H1 (cell line): Measurements from ENCODE around the gene MKLN1. TPM values are rescaled to one million over a fixed set of nuclear protein-coding genes. Genes with fewer than 3 reads are reported as not detected.
"Not testable (repeated sequence)": the region's sequence is repeated elsewhere in the genome, so short reads cannot be mapped to it uniquely, and the experiment has no call there.

ENCODE experiments used
- CTCF ChIA-PET: fragments of 300-600 bp; sonication (Branson Sonifier 250); formaldehyde crosslinking; loops from one replicate; lab custom pipeline; 2021; ENCODE audit not compliant: partially characterized antibody; lab: Charles Lee
- POLR2A ChIA-PET: fragments of 300-600 bp; sonication (Branson Sonifier 250); formaldehyde crosslinking; loops from one replicate; lab custom pipeline; 2021; ENCODE audit warnings: inconsistent platforms; ENCODE audit not compliant: partially characterized antibody; lab: Charles Lee
- DNase-seq, 2 experiments: peaks; one replicate each; pipeline versions ENCODE4 v3.0.0 to v3.0.0-alpha.2; 2010 to 2022; ENCODE audit warnings: low spot score in 2 of 2, low read depth in 1 of 2, mixed read lengths in 1 of 2
- FAIRE-seq: peaks from 2 replicates; lab custom pipeline; 2011; peaks lifted over from hg19 to GRCh38; lab: Jason Lieb, UNC
- H2AFZ ChIP-seq: 2 replicates; pipeline ENCODE4 v1.8.1; 2012; ENCODE audit warnings: low read length, inconsistent platforms
- H2AK5ac ChIP-seq: 2 replicates; pipeline ENCODE4 v1.6.1; 2013; ENCODE audit warnings: low read depth, low read length
- H2BK120ac ChIP-seq: replicated peaks from 2 replicates; pipeline ENCODE3; 2013; ENCODE audit warnings: low read depth, low read length, inconsistent platforms
- H2BK12ac ChIP-seq: 2 replicates; pipeline ENCODE4 v1.6.1; 2013; ENCODE audit warnings: low read depth, low read length
- H2BK15ac ChIP-seq: 2 replicates; pipeline ENCODE4 v1.6.1; 2013; ENCODE audit warnings: low read length
- H2BK20ac ChIP-seq: 2 replicates; pipeline ENCODE4 v1.6.1; 2013; ENCODE audit warnings: low read length
- H2BK5ac ChIP-seq: 2 replicates; pipeline ENCODE4 v1.6.1; 2013; ENCODE audit warnings: low read depth, low read length
- H3K14ac ChIP-seq: 2 replicates; pipeline ENCODE4 v1.6.1; 2013; ENCODE audit warnings: inconsistent platforms; ENCODE audit not compliant: insufficient read length
- H3K18ac ChIP-seq: 2 replicates; pipeline ENCODE4 v1.6.1; 2013; ENCODE audit warnings: low read length; ENCODE audit errors: extremely low read depth
- H3K23ac ChIP-seq: 2 replicates; pipeline ENCODE4 v1.6.1; 2013; ENCODE audit warnings: inconsistent platforms; ENCODE audit not compliant: insufficient read length
- H3K23me2 ChIP-seq: 2 replicates; pipeline ENCODE4 v1.6.1; 2013; ENCODE audit warnings: low read depth, low read length
- H3K27ac ChIP-seq: 2 replicates; pipeline ENCODE4 v1.6.1; 2011; ENCODE audit warnings: low read depth, low read length, inconsistent platforms
- H3K27me3 ChIP-seq, 4 experiments: replicated peaks in 1 of 4; 1 replicate in 1 of 4; 2 replicates in 3 of 4; pipeline versions ENCODE4 v1.6.1 to v1.8.1; 2011 to 2013; ENCODE audit warnings: low read length in 3 of 4, mild to moderate bottlenecking in 3 of 4, inconsistent platforms in 2 of 4, mixed read lengths in 2 of 4, moderate library complexity in 1 of 4; ENCODE audit not compliant: control insufficient read depth in 3 of 4, insufficient read depth in 3 of 4; ENCODE audit errors: extremely low read depth in 1 of 4
- H3K36me3 ChIP-seq, 4 experiments: 2 replicates each; pipeline versions ENCODE4 v1.6.1 to v1.8.1; 2011 to 2013; ENCODE audit warnings: mild to moderate bottlenecking in 4 of 4, low read length in 3 of 4, moderate library complexity in 2 of 4, control low read depth in 1 of 4, inconsistent platforms in 1 of 4; ENCODE audit not compliant: insufficient read depth in 4 of 4, control insufficient read depth in 2 of 4
- H3K4ac ChIP-seq: replicated peaks from 2 replicates; pipeline ENCODE3; 2013; ENCODE audit warnings: low read length, low read depth, mixed read lengths, inconsistent platforms; ENCODE audit not compliant: insufficient read length
- H3K4me1 ChIP-seq, 4 experiments: replicated peaks in 1 of 4; 1 replicate in 1 of 4; 2 replicates in 3 of 4; pipeline versions ENCODE4 v1.6.1 to v1.8.1; 2011 to 2013; ENCODE audit warnings: low read length in 3 of 4, inconsistent platforms in 2 of 4, mixed read lengths in 1 of 4; ENCODE audit not compliant: insufficient read depth in 4 of 4, control insufficient read depth in 3 of 4
- H3K4me2 ChIP-seq, 2 experiments: 2 replicates each; pipeline versions ENCODE4 v1.6.1 to v1.8.1; 2011 to 2013; ENCODE audit warnings: low read depth in 2 of 2, low read length in 2 of 2, control low read depth in 1 of 2, inconsistent platforms in 1 of 2, mild to moderate bottlenecking in 1 of 2; ENCODE audit not compliant: insufficient read depth in 1 of 2
- H3K4me3 ChIP-seq, 4 experiments: fragments of 200-600, 300-600 bp in 1 of 4; sonication (generic), shearing (Covaris generic), sonication (Bioruptor Twin) in 1 of 4; 2 replicates each; pipeline versions ENCODE4 v1.5.1 to v1.8.1; 2011 to 2016; ENCODE audit warnings: low read length in 4 of 4, low read depth in 3 of 4, control low read depth in 2 of 4, inconsistent platforms in 2 of 4, mild to moderate bottlenecking in 2 of 4, mixed read lengths in 1 of 4, moderate library complexity in 1 of 4; ENCODE audit not compliant: insufficient read depth in 2 of 4; ENCODE audit errors: extremely low read depth in 1 of 4
- H3K56ac ChIP-seq: replicated peaks from 2 replicates; pipeline ENCODE3; 2013; ENCODE audit warnings: low read depth, mild to moderate bottlenecking, mixed read lengths, low read length, inconsistent platforms; ENCODE audit not compliant: insufficient read length
- H3K79me1 ChIP-seq: 2 replicates; pipeline ENCODE4 v1.6.1; 2013; ENCODE audit warnings: low read depth, low read length, control low read depth
- H3K79me2 ChIP-seq, 2 experiments: 2 replicates each; pipeline versions ENCODE4 v1.6.1 to v1.8.1; 2012 to 2013; ENCODE audit warnings: low read length in 2 of 2, mild to moderate bottlenecking in 2 of 2, inconsistent platforms in 1 of 2; ENCODE audit not compliant: insufficient read depth in 2 of 2, control insufficient read depth in 1 of 2
- H3K9ac ChIP-seq, 4 experiments: replicated peaks in 1 of 4; 1 replicate in 1 of 4; 2 replicates in 3 of 4; pipeline versions ENCODE4 v1.6.1 to v1.8.1; 2011 to 2013; ENCODE audit warnings: low read depth in 3 of 4, low read length in 3 of 4, control low read depth in 2 of 4, mild to moderate bottlenecking in 2 of 4, moderate library complexity in 2 of 4, inconsistent platforms in 1 of 4; ENCODE audit errors: extremely low read depth in 1 of 4
- H3K9me3 ChIP-seq, 2 experiments: 2 replicates each; pipeline versions ENCODE4 v1.6.1 to v1.8.1; 2012 to 2013; ENCODE audit warnings: mild to moderate bottlenecking in 2 of 2, moderate library complexity in 2 of 2, control low read depth in 1 of 2, inconsistent platforms in 1 of 2, low read depth in 1 of 2, low read length in 1 of 2, mixed read lengths in 1 of 2; ENCODE audit not compliant: insufficient read depth in 2 of 2
- H4K20me1 ChIP-seq, 2 experiments: replicated peaks in 1 of 2; 2 replicates each; pipeline versions ENCODE3 to v1.8.1; 2011 to 2013; ENCODE audit warnings: inconsistent platforms in 2 of 2, low read length in 2 of 2, mild to moderate bottlenecking in 1 of 2; ENCODE audit not compliant: insufficient read depth in 2 of 2, control insufficient read depth in 1 of 2
- H4K5ac ChIP-seq: 2 replicates; pipeline ENCODE4 v1.6.1; 2013; ENCODE audit warnings: low read length, low read depth, mixed read lengths, inconsistent platforms; ENCODE audit not compliant: insufficient read length
- H4K8ac ChIP-seq: 2 replicates; pipeline ENCODE4 v1.8.0; 2013; ENCODE audit warnings: mild to moderate bottlenecking, moderate library complexity, low read length, inconsistent platforms; ENCODE audit not compliant: insufficient read depth; ENCODE audit errors: extremely low read depth
- H4K91ac ChIP-seq: replicated peaks from 2 replicates; pipeline ENCODE3; 2013; ENCODE audit warnings: low read length, mixed read lengths, inconsistent platforms; ENCODE audit not compliant: insufficient read length
- ATF2 ChIP-seq: IDR thresholded peaks from 2 replicates; pipeline ENCODE4 v1.6.1; 2012; ENCODE audit warnings: low read length, inconsistent platforms
- WGBS, 2 experiments: shearing (Covaris generic) in 1 of 2; methylation state at CpG; one replicate each; pipeline versions ENCODE4 v1.1.6 to v1.1.7; 2013 to 2015; ENCODE audit warnings: low lambda C conversion rate in 2 of 2, mixed read lengths in 2 of 2, inconsistent platforms in 1 of 2, low coverage in 1 of 2, missing lambda C conversion rate in 1 of 2; ENCODE audit not compliant: insufficient replicate concordance in 2 of 2, insufficient coverage in 1 of 2, insufficient read length in 1 of 2; ENCODE audit errors: extremely low coverage in 1 of 2, missing lambda C conversion rate in 1 of 2; 5-methylcytosine and 5-hydroxymethylcytosine counted together
- polyA plus RNA-seq, 7 experiments: library from polyadenylated mRNA; depleted of rRNA in 3 of 7; stranded (reverse) in 5 of 7; unstranded in 2 of 7; fragments of >200 nt in 5 of 7; fragments of 200-250 nt in 2 of 7; gene quantifications; 1 replicate in 5 of 7; 2 replicates in 1 of 7; 4 replicates in 1 of 7; pipeline versions ENCODE4 v1.2.1 to v1.2.3, GENCODE V29; 2011 to 2013; ENCODE audit warnings: missing spikeins in 2 of 7, mixed read lengths in 2 of 7
- total RNA-seq: library from RNA; stranded (reverse); fragmentation: NEBNext Ultra II Directional; extraction: Animal tissue kit (Norgen Biotek cat#: 25700); gene quantifications from 2 replicates; pipeline ENCODE4 v1.2.1, GENCODE V29; 2021

Gene MKLN1
- total and polyA plus RNA-seq, 2 of the 8 experiments (the other 6 are each of a cell fraction or from before 2014, with no cell fraction given) = 22.3 to 50.9 TPM

DNA sequence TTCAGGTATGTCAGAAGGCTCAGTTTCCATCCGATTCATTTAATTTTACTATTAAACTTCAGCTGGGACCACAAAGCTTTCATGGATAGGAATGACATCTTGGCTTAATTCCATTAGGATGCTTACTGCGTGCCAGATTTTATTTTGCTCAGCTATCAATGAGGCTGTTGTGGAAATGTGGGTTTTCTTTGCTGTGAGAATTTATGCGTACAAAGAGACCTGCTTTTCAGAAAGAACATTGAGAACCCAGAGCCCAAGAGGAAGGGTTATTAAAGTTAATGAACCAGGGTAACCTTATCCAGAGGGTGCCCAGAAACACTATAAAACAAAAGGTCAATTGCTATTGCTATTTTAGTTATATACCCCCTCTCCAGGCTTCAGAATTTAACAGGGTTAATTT lies 98.3 kb downstream of the MKLN1 start (continued):
- TF ChIP-seq ATF2 = no peak

DNA sequence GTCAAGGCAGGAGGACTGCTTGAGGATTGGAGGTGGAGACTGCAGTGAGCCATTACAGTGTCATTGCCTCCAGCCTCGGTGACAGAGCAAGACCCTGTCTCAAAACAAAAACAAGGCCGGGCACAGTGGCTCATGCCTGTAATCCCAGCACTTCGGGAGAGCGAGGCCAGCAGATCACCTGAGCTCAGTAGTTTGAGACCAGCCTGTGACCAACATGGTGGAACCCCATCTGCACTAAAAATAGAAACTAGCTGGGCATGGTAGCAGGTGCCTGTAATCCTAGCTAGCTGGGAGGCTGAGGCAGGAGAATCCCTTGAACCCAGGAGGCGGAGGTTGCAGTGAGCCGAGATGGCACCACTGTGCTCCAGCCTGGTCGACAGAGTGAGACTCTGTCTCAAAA lies 103.2 kb downstream of the MKLN1 start:
- H4K8ac ChIP-seq, H3K79me2 ChIP-seq, H3K4me1 ChIP-seq, H3K27me3 ChIP-seq, H3K56ac ChIP-seq, H3K23me2 ChIP-seq, H3K4me2 ChIP-seq, H4K20me1 ChIP-seq, H2BK120ac ChIP-seq, H4K91ac ChIP-seq, H3K18ac ChIP-seq, H2BK5ac ChIP-seq, H3K9me3 ChIP-seq, H2AFZ ChIP-seq, H2BK15ac ChIP-seq, DNase-seq, H3K9ac ChIP-seq, H2AK5ac ChIP-seq, H3K4me3 ChIP-seq, H3K23ac ChIP-seq, H3K14ac ChIP-seq, H2BK20ac ChIP-seq, H3K79me1 ChIP-seq, H3K27ac ChIP-seq, H4K5ac ChIP-seq, H2BK12ac ChIP-seq, H3K4ac ChIP-seq, FAIRE-seq: not testable (repeated sequence)
- 91% methylated on average over 7 of the region's 7 CpGs; no CpG with 5 or more reads in 1 of the 2 experiments for WGBS, 2 experiments
- POLR2A ChIA-PET = interaction anchor here (0.6 kb wide), 2 partner anchors 18 to 253 kb away, joined by 3 read pairs; no protein-coding TSS in a partner anchor
- CTCF ChIA-PET = interaction anchor here (0.6 kb wide), 1 partner anchor 172 kb away, joined by 3 read pairs; no protein-coding TSS in a partner anchor
- peaks cover 0 to 17% (median 3%) of the 10 kb centered on the region in 4 experiments; a peak in 3 of 8 replicates for H3K36me3 ChIP-seq
